ENCODE results near the gene KMT5C. TPM values are rescaled to one million over a fixed set of nuclear protein-coding genes. Genes with fewer than 3 reads are reported as not detected.

Gene KMT5C
- total and polyA plus RNA-seq, 2 experiments from 2014 or later: 2.7 to 8.1 TPM

- no peaks in the 10 kb centered on the region; the same call in 1 of the 2 replicates for H3K27me3 ChIP-seq (replicated peaks; ENCODE audit: insufficient read depth)
- 84% methylated on average over 30 to 47 of the region's 50 CpGs for WGBS, 2 experiments (ENCODE audit: low coverage in 1 of 2, low lambda C conversion rate in 2 of 2, missing lambda C conversion rate in 2 of 2)
- peak overlapping the region; percentile 97 for H3K4me2 ChIP-seq (ENCODE audit: unreplicated experiment)
- no peaks in the 10 kb centered on the region for H3K4me1 ChIP-seq (ENCODE audit: insufficient read depth)
- no peak overlapping the region for H2AFZ ChIP-seq
- H3K4me3 ChIP-seq: peak overlapping the region; percentile 77
- TF ChIP-seq EZH2phosphoT487 (IDR thresholded peaks at IDR 0.05; ENCODE audit: insufficient read depth, low read depth) (no peak), EZH2 (IDR thresholded peaks at IDR 0.05; ENCODE audit: insufficient read depth, poor library complexity, severe bottlenecking) (no peak)
- peaks cover 8% of the 10 kb centered on the region; the same call in 1 of the 2 replicates for H3K79me2 ChIP-seq (ENCODE audit: insufficient read depth)
- H4K20me1 ChIP-seq (ENCODE audit: insufficient read depth): no peaks in the 10 kb centered on the region
- H3K27ac ChIP-seq: no peak overlapping the region
- H3K9ac ChIP-seq: no peak overlapping the region
- no peaks in the 10 kb centered on the region for H3K36me3 ChIP-seq (ENCODE audit: low read depth)
- DNase-seq: no peak
- H3K9me3 ChIP-seq (ENCODE audit: low read depth): no peaks in the 10 kb centered on the region
- in situ Hi-C loops (cut with MboI): no loop called here
- no peaks in the 10 kb centered on the region for H3F3A ChIP-seq (ENCODE audit: insufficient read depth)
- no peaks in the 10 kb centered on the region for H3K9me2 ChIP-seq (ENCODE audit: insufficient read depth)
Measured at GRCh38 chr19:55341595-55342531, 2.2 kb downstream of the KMT5C start.

GRCh38 chr19:55344444-55344843 is 4.8 kb downstream of the KMT5C start:
- in situ Hi-C loops (cut with MboI): no loop called here

GRCh38 chr19:55345101-55345817 is 5.6 kb downstream of the KMT5C start:
- 90 to 92% methylated on average over 18 to 22 of the region's 22 CpGs for WGBS, 2 experiments (ENCODE audit: low coverage in 1 of 2, low lambda C conversion rate in 2 of 2, missing lambda C conversion rate in 2 of 2)
- H3K27me3 ChIP-seq (replicated peaks; ENCODE audit: insufficient read depth): no peaks in the 10 kb centered on the region
- no peaks in the 10 kb centered on the region for H4K20me1 ChIP-seq (ENCODE audit: insufficient read depth)
- no peak overlapping the region for H2AFZ ChIP-seq
- no peak overlapping the region for H3K27ac ChIP-seq
- TF ChIP-seq EZH2 (IDR thresholded peaks at IDR 0.05; ENCODE audit: insufficient read depth, poor library complexity, severe bottlenecking) (no peak), EZH2phosphoT487 (IDR thresholded peaks at IDR 0.05; ENCODE audit: insufficient read depth, low read depth) (no peak)
- H3K79me2 ChIP-seq (ENCODE audit: insufficient read depth): peaks cover 7% of the 10 kb centered on the region; the same call in 1 of the 2 replicates
- no peaks in the 10 kb centered on the region for H3K9me2 ChIP-seq (ENCODE audit: insufficient read depth)
- H3K4me3 ChIP-seq: no peak overlapping the region
- no peaks in the 10 kb centered on the region for H3F3A ChIP-seq (ENCODE audit: insufficient read depth)
- no peak overlapping the region for H3K4me2 ChIP-seq (ENCODE audit: unreplicated experiment)
- no peaks in the 10 kb centered on the region for H3K36me3 ChIP-seq (ENCODE audit: low read depth)
- H3K9ac ChIP-seq: no peak overlapping the region
- no peaks in the 10 kb centered on the region for H3K4me1 ChIP-seq (ENCODE audit: insufficient read depth)
- no peaks in the 10 kb centered on the region for H3K9me3 ChIP-seq (ENCODE audit: low read depth)
- no peak for DNase-seq
- in situ Hi-C loops (cut with MboI): no loop called here

More at GRCh38 chr19:55344444-55344843, 4.8 kb downstream of the KMT5C start:
- H3F3A ChIP-seq (ENCODE audit: insufficient read depth): no peaks in the 10 kb centered on the region
- H3K4me3 ChIP-seq: no peak overlapping the region
- peaks cover 8% of the 10 kb centered on the region; the same call in 1 of the 2 replicates for H3K79me2 ChIP-seq (ENCODE audit: insufficient read depth)
- DNase-seq: no peak
- 78 to 81% methylated on average over 9 of the region's 9 CpGs for WGBS, 2 experiments (ENCODE audit: low coverage in 1 of 2, low lambda C conversion rate in 2 of 2, missing lambda C conversion rate in 2 of 2)
- H3K9me3 ChIP-seq (ENCODE audit: low read depth): no peaks in the 10 kb centered on the region
- H3K36me3 ChIP-seq (ENCODE audit: low read depth): no peaks in the 10 kb centered on the region
- H3K4me1 ChIP-seq (ENCODE audit: insufficient read depth): no peaks in the 10 kb centered on the region
- H3K4me2 ChIP-seq (ENCODE audit: unreplicated experiment): no peak overlapping the region
- no peak overlapping the region for H3K27ac ChIP-seq
- H2AFZ ChIP-seq: no peak overlapping the region
- H3K9ac ChIP-seq: no peak overlapping the region
- TF ChIP-seq EZH2 (IDR thresholded peaks at IDR 0.05; ENCODE audit: insufficient read depth, poor library complexity, severe bottlenecking) (no peak), EZH2phosphoT487 (IDR thresholded peaks at IDR 0.05; ENCODE audit: insufficient read depth, low read depth) (no peak)
- H4K20me1 ChIP-seq (ENCODE audit: insufficient read depth): no peaks in the 10 kb centered on the region
- H3K27me3 ChIP-seq (replicated peaks; ENCODE audit: insufficient read depth): no peaks in the 10 kb centered on the region
- H3K9me2 ChIP-seq (ENCODE audit: insufficient read depth): no peaks in the 10 kb centered on the region

Data from GM23248 (cell line).